Smooth muscle cell (in vitro differentiated cells): Measurements from ENCODE around the gene SLC33A1. TPM values are rescaled to one million over a fixed set of nuclear protein-coding genes. Genes with fewer than 3 reads are reported as not detected.

Source experiments
- DNase-seq: peaks from one replicate; lab custom pipeline; 2025; ENCODE audit not compliant: unreplicated experiment; lab: John Stamatoyannopoulos, UW
- H2AFZ ChIP-seq: fragments of 200-600 bp; sonication (generic); 2 replicates; pipeline ENCODE4 v1.6.0; 2016; ENCODE audit warnings: antibody characterized with exemption, low read depth, mild to moderate bottlenecking
- H3F3A ChIP-seq: fragments of 200-600 bp; sonication (generic); 2 replicates; pipeline ENCODE4 v1.6.0; 2017; ENCODE audit warnings: antibody characterized with exemption, low read depth
- H3K27ac ChIP-seq: fragments of 200-600 bp; sonication (generic); 2 replicates; pipeline ENCODE4 v1.5.1; 2016; ENCODE audit warnings: low read depth, mild to moderate bottlenecking
- H3K27me3 ChIP-seq: fragments of 200-600 bp; sonication (generic); 2 replicates; pipeline ENCODE4 v1.6.1; 2016; ENCODE audit warnings: low read depth, mild to moderate bottlenecking
- H3K36me3 ChIP-seq: fragments of 200-600 bp; sonication (generic); 2 replicates; pipeline ENCODE4 v1.5.1; 2016; ENCODE audit warnings: low read depth
- H3K4me1 ChIP-seq: fragments of 200-600 bp; sonication (generic); 2 replicates; pipeline ENCODE4 v1.5.1; 2016; ENCODE audit warnings: low read depth
- H3K4me2 ChIP-seq: fragments of 200-600 bp; sonication (generic); 2 replicates; pipeline ENCODE4 v1.6.0; 2016; ENCODE audit warnings: mild to moderate bottlenecking
- H3K4me3 ChIP-seq: fragments of 200-600 bp; sonication (generic); 2 replicates; pipeline ENCODE4 v1.5.1; 2016; ENCODE audit warnings: mild to moderate bottlenecking
- H3K79me2 ChIP-seq: fragments of 200-600 bp; sonication (generic); 2 replicates; pipeline ENCODE4 v1.6.0; 2016; ENCODE audit warnings: low read depth, mild to moderate bottlenecking
- H3K9ac ChIP-seq: fragments of 200-600 bp; sonication (generic); 2 replicates; pipeline ENCODE4 v1.6.0; 2016; ENCODE audit warnings: low read depth
- H3K9me3 ChIP-seq: fragments of 200-600 bp; sonication (generic); replicated peaks from 2 replicates; pipeline ENCODE4 v1.5.1; 2016; ENCODE audit warnings: low read depth
- H4K20me1 ChIP-seq: fragments of 200-600 bp; sonication (generic); 2 replicates; pipeline ENCODE4 v1.6.0; 2016; ENCODE audit warnings: low read depth
- CTCF ChIP-seq: fragments of 200-600 bp; sonication (generic); IDR thresholded peaks from 2 replicates; pipeline ENCODE4 v1.5.1; 2017; ENCODE audit warnings: borderline replicate concordance, mild to moderate bottlenecking, antibody characterized with exemption; ENCODE audit not compliant: insufficient read depth, poor library complexity, severe bottlenecking
- WGBS: methylation state at CpG from one replicate; pipeline ENCODE4 v1.1.7; 2016; ENCODE audit warnings: low lambda C conversion rate; 5-methylcytosine and 5-hydroxymethylcytosine counted together
- polyA plus RNA-seq: library from polyadenylated mRNA; unstranded; fragments of >200 nt; fragmentation: Nextera tagmentation; extraction: Ambion mirVana; gene quantifications from 2 replicates; pipeline ENCODE4 v1.2.1, GENCODE V29; 2016
- total RNA-seq: library from RNA; depleted of rRNA; stranded (reverse); fragments of >200 nt; gene quantifications from 2 replicates; pipeline ENCODE4 v1.2.3, GENCODE V29; 2014

SLC33A1 gene
- total and polyA plus RNA-seq, 2 experiments from 2014 or later = 16.4 to 34.9 TPM

- Histone ChIP-seq H3K36me3 (no peaks in the 10 kb centered on the region), H3K79me2 (peaks cover 83% of the 10 kb centered on the region), H3K4me2 (no peak overlapping the region), H3K27me3 (no peaks in the 10 kb centered on the region), H4K20me1 (peaks cover 79% of the 10 kb centered on the region), H3K4me3 (no peak overlapping the region), H3F3A (no peaks in the 10 kb centered on the region), H3K4me1 (no peaks in the 10 kb centered on the region), H3K27ac (no peak overlapping the region), H2AFZ (no peak overlapping the region), H3K9ac (no peak overlapping the region), H3K9me3 (no peaks in the 10 kb centered on the region)
- DNase-seq = no peak
- no peak for TF ChIP-seq CTCF
- WGBS = 45% methylated on average over 2 of the region's 2 CpGs
These were observed 36.5 kb upstream of the SLC33A1 start for GRCh38 chr3:155890671-155891190.

- 80% methylated on average over 1 of the region's 1 CpG for WGBS
These were observed 35.7 kb upstream of the SLC33A1 start for GRCh38 chr3:155889952-155890351.

GRCh38 chr3:155889212-155889611, 35.0 kb upstream of the SLC33A1 start:
- 92% methylated on average over 5 of the region's 5 CpGs for WGBS
- H3K27ac ChIP-seq = no peak overlapping the region

More at GRCh38 chr3:155889952-155890351, 35.7 kb upstream of the SLC33A1 start:
- no peaks in the 10 kb centered on the region for H3K36me3 ChIP-seq
- no peak overlapping the region for H3K4me3 ChIP-seq
- H3K4me2 ChIP-seq = no peak overlapping the region
- no peaks in the 10 kb centered on the region for H3F3A ChIP-seq
- no peaks in the 10 kb centered on the region for H3K27me3 ChIP-seq
- peaks cover 87% of the 10 kb centered on the region for H4K20me1 ChIP-seq
- H3K4me1 ChIP-seq = no peaks in the 10 kb centered on the region
- TF ChIP-seq CTCF = no peak
- no peak overlapping the region for H3K27ac ChIP-seq
- no peak overlapping the region for H3K9ac ChIP-seq
- DNase-seq = no peak
- peaks cover 85% of the 10 kb centered on the region for H3K79me2 ChIP-seq
- no peaks in the 10 kb centered on the region for H3K9me3 ChIP-seq
- H2AFZ ChIP-seq = no peak overlapping the region

More at GRCh38 chr3:155889212-155889611, 35.0 kb upstream of the SLC33A1 start:
- Histone ChIP-seq H3K9ac (no peak overlapping the region), H3F3A (no peaks in the 10 kb centered on the region), H3K9me3 (no peaks in the 10 kb centered on the region), H3K79me2 (peaks cover 85% of the 10 kb centered on the region), H3K4me1 (no peaks in the 10 kb centered on the region), H3K27me3 (no peaks in the 10 kb centered on the region), H2AFZ (no peak overlapping the region), H4K20me1 (peaks cover 94% of the 10 kb centered on the region), H3K4me2 (no peak overlapping the region), H3K4me3 (no peak overlapping the region), H3K36me3 (no peaks in the 10 kb centered on the region)
- no peak for TF ChIP-seq CTCF
- DNase-seq = no peak
